Gastrocnemius medialis (tissue), 4 donors: Measurements from ENCODE around the gene ZNF680.

Experiments
- POLR2A ChIP-seq, 2 donors: fragments of 450-650 bp; IDR thresholded peaks; one replicate each; pipeline ENCODE4 v1.6.1; 2017; ENCODE audit warnings: antibody characterized with exemption in 2 of 2, mild to moderate bottlenecking in 2 of 2, moderate library complexity in 2 of 2
- TF ChIP-seq, protein P1 (sequence below), 5 experiments: fragments of 450-650 bp in 3 of 5; fragments of 200-600 bp in 2 of 5; sonication (generic) in 2 of 5; IDR thresholded peaks in 4 of 5; conservative IDR thresholded peaks in 1 of 5; 1 replicate in 4 of 5; 2 replicates in 1 of 5; pipeline ENCODE4 v1.5.1; 2016 to 2019; ENCODE audit warnings: antibody characterized with exemption in 5 of 5, mild to moderate bottlenecking in 3 of 5, moderate library complexity in 3 of 5

DNA sequence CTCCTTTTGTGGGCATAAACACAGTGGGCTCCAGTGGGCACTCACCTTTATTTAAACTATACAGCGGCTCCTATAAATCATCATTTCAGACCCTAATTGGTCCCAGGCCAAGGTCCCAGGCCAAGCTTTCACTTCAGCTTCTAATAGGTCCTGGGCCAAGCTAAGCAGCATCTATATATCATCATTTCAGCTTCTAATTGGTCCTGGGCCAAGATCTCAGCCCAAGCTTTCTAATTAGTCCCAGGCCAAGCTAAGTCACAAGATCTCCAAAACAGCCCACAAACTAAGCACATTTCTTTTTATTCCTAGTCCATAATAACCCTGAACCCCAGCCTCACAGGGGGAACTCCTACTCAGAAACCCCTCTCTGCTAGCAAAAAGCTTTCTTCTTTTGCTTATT is 47.1 kb downstream of the ZNF680 start:
- TF ChIP-seq, protein P1, sequence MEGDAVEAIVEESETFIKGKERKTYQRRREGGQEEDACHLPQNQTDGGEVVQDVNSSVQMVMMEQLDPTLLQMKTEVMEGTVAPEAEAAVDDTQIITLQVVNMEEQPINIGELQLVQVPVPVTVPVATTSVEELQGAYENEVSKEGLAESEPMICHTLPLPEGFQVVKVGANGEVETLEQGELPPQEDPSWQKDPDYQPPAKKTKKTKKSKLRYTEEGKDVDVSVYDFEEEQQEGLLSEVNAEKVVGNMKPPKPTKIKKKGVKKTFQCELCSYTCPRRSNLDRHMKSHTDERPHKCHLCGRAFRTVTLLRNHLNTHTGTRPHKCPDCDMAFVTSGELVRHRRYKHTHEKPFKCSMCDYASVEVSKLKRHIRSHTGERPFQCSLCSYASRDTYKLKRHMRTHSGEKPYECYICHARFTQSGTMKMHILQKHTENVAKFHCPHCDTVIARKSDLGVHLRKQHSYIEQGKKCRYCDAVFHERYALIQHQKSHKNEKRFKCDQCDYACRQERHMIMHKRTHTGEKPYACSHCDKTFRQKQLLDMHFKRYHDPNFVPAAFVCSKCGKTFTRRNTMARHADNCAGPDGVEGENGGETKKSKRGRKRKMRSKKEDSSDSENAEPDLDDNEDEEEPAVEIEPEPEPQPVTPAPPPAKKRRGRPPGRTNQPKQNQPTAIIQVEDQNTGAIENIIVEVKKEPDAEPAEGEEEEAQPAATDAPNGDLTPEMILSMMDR (IDR thresholded peaks at IDR 0.05 in 4 of 5, conservative IDR thresholded peaks at IDR 0.05 in 1 of 5), result no peak
- no peak for TF ChIP-seq POLR2A (IDR thresholded peaks at IDR 0.05)
